ENCODE measurements around the gene NTRK2.

- TF ChIP-seq POLR2A (IDR thresholded peaks at IDR 0.05; ENCODE audit: borderline replicate concordance, extremely low read depth, insufficient read depth, insufficient read length) (no peak), ZNF274 (IDR thresholded peaks at IDR 0.05; ENCODE audit: low read depth, low read length) (no peak)
Measured at GRCh38 chr9:85016384-85017006, 347.0 kb downstream of the NTRK2 start.

All from HCT116 (cell line).